ENCODE data around the gene NFIX. TPM values are rescaled to one million over a fixed set of nuclear protein-coding genes. Genes with fewer than 3 reads are reported as not detected.

The NFIX gene
- total RNA-seq, 1 donor from 2014 or later: 118 TPM

- peak overlapping the region; percentile 89 for H3K27ac ChIP-seq (replicated peaks)
- peak overlapping the region; percentile 85 for H3K4me3 ChIP-seq
- TF ChIP-seq CTCF (IDR thresholded peaks at IDR 0.05; ENCODE audit: borderline replicate concordance): no peak
- H3K36me3 ChIP-seq: peaks cover 14% of the 10 kb centered on the region
- intact Hi-C loops (cut with micrococcal nuclease): loop anchor here (10.0 kb wide), 1 partner anchor 67 kb away; no protein-coding TSS in a partner anchor
- no peak for DNase-seq
- peaks cover 70% of the 10 kb centered on the region for H3K4me1 ChIP-seq
- H3K9me3 ChIP-seq (replicated peaks): no peaks in the 10 kb centered on the region
- no peaks in the 10 kb centered on the region for H3K27me3 ChIP-seq (ENCODE audit: low read depth)
These were observed 3.0 kb downstream of the NFIX start for GRCh38 chr19:12997967-12998940.

DNA sequence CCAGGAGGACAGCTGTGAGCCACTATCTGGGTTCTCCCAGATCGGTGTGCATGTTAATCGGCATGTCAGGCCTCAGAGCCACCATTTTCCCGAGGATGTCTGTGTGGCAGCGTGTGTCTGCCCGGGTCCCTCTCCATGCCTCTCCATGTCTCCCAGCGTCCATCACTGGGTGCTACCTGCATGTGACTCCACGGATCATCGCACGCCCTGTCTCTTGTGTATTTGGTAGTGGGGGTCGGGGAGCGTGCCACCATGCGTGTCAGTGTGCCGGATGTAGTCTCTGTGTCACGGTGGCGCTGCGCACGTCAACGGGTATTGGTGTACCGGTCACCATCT, 5.9 kb downstream of the NFIX start:
- DNase-seq: no peak
- intact Hi-C loops (cut with micrococcal nuclease): no loop called here
- H3K27ac ChIP-seq (replicated peaks): peak overlapping the region; percentile 95
- TF ChIP-seq CTCF (IDR thresholded peaks at IDR 0.05; ENCODE audit: borderline replicate concordance): no peak
- no peaks in the 10 kb centered on the region for H3K9me3 ChIP-seq (replicated peaks)
- H3K27me3 ChIP-seq (ENCODE audit: low read depth): no peaks in the 10 kb centered on the region
- H3K36me3 ChIP-seq: peaks cover 14% of the 10 kb centered on the region
- peaks cover 91% of the 10 kb centered on the region for H3K4me1 ChIP-seq
- peak overlapping the region; percentile 62 for H3K4me3 ChIP-seq

DNA sequence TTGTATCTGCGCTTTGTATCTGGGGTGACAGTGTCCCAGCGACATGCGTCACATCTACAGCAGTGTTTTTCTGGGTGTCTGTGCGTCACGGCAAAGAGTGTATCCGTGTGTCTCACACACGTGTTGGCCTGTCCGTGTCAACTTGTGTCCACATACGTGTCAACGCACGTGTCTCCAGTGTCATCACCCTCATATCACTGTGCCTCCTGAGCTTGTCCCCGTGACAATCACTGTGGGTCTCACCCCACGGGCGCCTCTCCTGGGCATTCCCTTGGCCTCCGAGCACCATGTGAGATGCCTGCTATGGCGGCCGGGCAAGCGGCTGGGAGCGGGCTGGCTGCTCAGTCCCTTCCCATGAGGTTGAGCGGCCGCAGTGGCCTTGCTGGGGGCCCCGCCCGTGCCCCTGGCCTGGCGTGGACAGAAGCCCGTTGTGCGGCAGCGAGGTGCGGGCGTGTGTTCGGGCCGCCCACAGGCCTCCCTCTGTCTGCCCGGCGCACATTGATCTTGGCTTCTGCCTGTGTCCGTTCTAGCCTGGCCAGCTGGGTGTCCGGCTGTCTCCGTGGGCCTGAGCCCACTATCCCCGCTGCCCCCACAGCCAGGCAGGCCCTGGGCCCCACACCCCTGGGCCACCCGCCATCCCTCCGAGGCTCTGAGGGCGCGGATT, 6.4 kb downstream of the NFIX start:
- Histone ChIP-seq H3K36me3 (peaks cover 14% of the 10 kb centered on the region), H3K4me1 (peaks cover 91% of the 10 kb centered on the region), H3K9me3 (replicated peaks) (no peaks in the 10 kb centered on the region), H3K27me3 (ENCODE audit: low read depth) (no peaks in the 10 kb centered on the region), H3K27ac (replicated peaks) (peak overlapping the region; percentile 95), H3K4me3 (peak overlapping the region; percentile 62)
- TF ChIP-seq CTCF (IDR thresholded peaks at IDR 0.05; ENCODE audit: borderline replicate concordance): no peak
- no peak for DNase-seq
- intact Hi-C loops (cut with micrococcal nuclease): no loop called here

GRCh38 chr19:13002166-13002898, 7.1 kb downstream of the NFIX start:
- H3K4me1 ChIP-seq: peaks cover 91% of the 10 kb centered on the region
- peak overlapping the region; percentile 95 for H3K27ac ChIP-seq (replicated peaks)
- TF ChIP-seq CTCF (IDR thresholded peaks at IDR 0.05; ENCODE audit: borderline replicate concordance): peak; percentile 32
- H3K36me3 ChIP-seq: peaks cover 14% of the 10 kb centered on the region
- intact Hi-C loops (cut with micrococcal nuclease): no loop called here
- H3K9me3 ChIP-seq (replicated peaks): no peaks in the 10 kb centered on the region
- peak; percentile 76 for DNase-seq
- no peaks in the 10 kb centered on the region for H3K27me3 ChIP-seq (ENCODE audit: low read depth)
- H3K4me3 ChIP-seq: peak overlapping the region; percentile 62

- no peak for TF ChIP-seq CTCF (IDR thresholded peaks at IDR 0.05; ENCODE audit: borderline replicate concordance)
- intact Hi-C loops (cut with micrococcal nuclease): no loop called here
These were observed 7.8 kb downstream of the NFIX start for GRCh38 chr19:13003081-13003480.

More at GRCh38 chr19:13003081-13003480, 7.8 kb downstream of the NFIX start:
- H3K36me3 ChIP-seq: peaks cover 14% of the 10 kb centered on the region
- H3K9me3 ChIP-seq (replicated peaks): no peaks in the 10 kb centered on the region
- peaks cover 91% of the 10 kb centered on the region for H3K4me1 ChIP-seq
- peak overlapping the region; percentile 95 for H3K27ac ChIP-seq (replicated peaks)
- peak overlapping the region; percentile 62 for H3K4me3 ChIP-seq
- no peak for DNase-seq
- no peaks in the 10 kb centered on the region for H3K27me3 ChIP-seq (ENCODE audit: low read depth)

Data from left ventricle myocardium inferior (tissue), 1 donor.